Neural progenitor cell (in vitro differentiated cells): ENCODE results near the gene ANAPC16. TPM values are rescaled to one million over a fixed set of nuclear protein-coding genes. Genes with fewer than 3 reads are reported as not detected.
A peak's percentile ranks its signal among the peaks of the same experiment; 100 is the strongest.

ENCODE experiments used
- DNase-seq: peaks from one replicate; pipeline ENCODE4 v3.0.0-alpha.2; 2016; ENCODE audit warnings: low spot score
- H2AFZ ChIP-seq: fragments of 200-600 bp; sonication (generic); replicated peaks from 2 replicates; pipeline ENCODE4 v1.6.1; 2016; ENCODE audit warnings: antibody characterized with exemption
- H3F3A ChIP-seq: fragments of 200-600 bp; sonication (generic); 2 replicates; pipeline ENCODE4 v1.6.1; 2016; ENCODE audit warnings: antibody characterized with exemption, low read depth
- H3K27ac ChIP-seq: fragments of 200-600 bp; sonication (generic); 2 replicates; pipeline ENCODE4 v1.5.1; 2016; ENCODE audit warnings: mild to moderate bottlenecking
- H3K27me3 ChIP-seq: fragments of 200-600 bp; sonication (generic); 2 replicates; pipeline ENCODE4 v1.6.1; 2016; ENCODE audit warnings: mild to moderate bottlenecking, moderate library complexity
- H3K36me3 ChIP-seq: fragments of 200-600 bp; sonication (generic); 2 replicates; pipeline ENCODE4 v1.5.1; 2016
- H3K4me1 ChIP-seq: fragments of 200-600 bp; sonication (generic); 2 replicates; pipeline ENCODE4 v1.6.1; 2016; ENCODE audit warnings: mixed run types
- H3K4me2 ChIP-seq: fragments of 200-600 bp; sonication (generic); 2 replicates; pipeline ENCODE4 v1.6.1; 2016
- H3K4me3 ChIP-seq: fragments of 200-600 bp; sonication (generic); 2 replicates; pipeline ENCODE4 v1.5.1; 2016
- H3K79me2 ChIP-seq: fragments of 200-600 bp; sonication (generic); 2 replicates; pipeline ENCODE4 v1.6.1; 2016; ENCODE audit warnings: low read depth
- H3K9ac ChIP-seq: fragments of 200-600 bp; sonication (generic); 2 replicates; pipeline ENCODE4 v1.6.1; 2016
- H3K9me3 ChIP-seq: fragments of 200-600 bp; sonication (generic); 2 replicates; pipeline ENCODE4 v1.5.1; 2016; ENCODE audit warnings: low read depth
- H4K20me1 ChIP-seq: fragments of 200-600 bp; sonication (generic); 2 replicates; pipeline ENCODE4 v1.6.1; 2016; ENCODE audit warnings: low read depth
- H3K27ac Mint-ChIP-seq: 3 replicates; pipeline ENCODE4 v1.8.0; 2021; ENCODE audit warnings: mixed read lengths
- H3K27me3 Mint-ChIP-seq: 2 replicates; pipeline ENCODE4 v1.8.0; 2022; ENCODE audit warnings: low read depth, mild to moderate bottlenecking, inconsistent platforms, moderate library complexity, mixed read lengths; ENCODE audit not compliant: insufficient read depth
- H3K36me3 Mint-ChIP-seq: 3 replicates; pipeline ENCODE4 v1.8.0; 2021; ENCODE audit warnings: mixed read lengths
- H3K4me1 Mint-ChIP-seq: 3 replicates; pipeline ENCODE4 v1.8.0; 2021; ENCODE audit warnings: mixed read lengths
- H3K4me3 Mint-ChIP-seq: 3 replicates; pipeline ENCODE4 v1.8.0; 2021; ENCODE audit warnings: mild to moderate bottlenecking, moderate library complexity, mixed read lengths
- H3K9me3 Mint-ChIP-seq: 3 replicates; pipeline ENCODE4 v1.8.0; 2020; ENCODE audit warnings: mixed read lengths
- CTCF ChIP-seq: fragments of 200-600 bp; sonication (generic); IDR thresholded peaks from 2 replicates; pipeline ENCODE4 v1.5.1; 2017; ENCODE audit warnings: antibody characterized with exemption, mild to moderate bottlenecking
- EZH2 ChIP-seq: fragments of 200-600 bp; sonication (generic); IDR thresholded peaks from 2 replicates; pipeline ENCODE4 v1.6.1; 2017; ENCODE audit warnings: antibody characterized with exemption, mild to moderate bottlenecking, moderate library complexity
- EZH2phosphoT487 ChIP-seq: fragments of 200-600 bp; sonication (generic); IDR thresholded peaks from 2 replicates; pipeline ENCODE4 v1.6.1; 2017; ENCODE audit warnings: antibody characterized with exemption
- total RNA-seq: library from RNA; depleted of rRNA; stranded (reverse); fragments of >200 nt; gene quantifications from 2 replicates; pipeline ENCODE4 v1.2.3, GENCODE V29; 2015; ENCODE audit warnings: low replicate concordance

Gene ANAPC16
- total RNA-seq, 1 donor from 2014 or later = 217 TPM

GRCh38 chr10:72250666-72251065 lies 34.9 kb downstream of the ANAPC16 start:
- Histone ChIP-seq H3F3A (peaks cover 26% of the 10 kb centered on the region), H3K4me3 (no peak overlapping the region), H3K4me1 (peaks cover 45% of the 10 kb centered on the region), H3K36me3 (no peaks in the 10 kb centered on the region), H3K79me2 (no peaks in the 10 kb centered on the region), H3K9me3 (no peaks in the 10 kb centered on the region), H3K9ac (no peak overlapping the region), H3K4me2 (no peak overlapping the region), H3K27me3 (no peaks in the 10 kb centered on the region), H3K27ac (no peak overlapping the region), H2AFZ (no peak overlapping the region), H4K20me1 (no peaks in the 10 kb centered on the region)
- Mint-ChIP-seq H3K27me3 (peaks cover 5% of the 10 kb centered on the region), H3K9me3 (no peaks in the 10 kb centered on the region), H3K4me1 (peaks cover 57% of the 10 kb centered on the region), H3K27ac (peak overlapping the region; percentile 83), H3K36me3 (no peaks in the 10 kb centered on the region), H3K4me3 (no peak overlapping the region)
- DNase-seq = no peak
- no peak for TF ChIP-seq EZH2
- no peak for TF ChIP-seq CTCF
- no peak for TF ChIP-seq EZH2phosphoT487

GRCh38 chr10:72251635-72252034 lies 35.8 kb downstream of the ANAPC16 start:
- no peak overlapping the region for H3K27ac ChIP-seq
- no peaks in the 10 kb centered on the region for H3K9me3 Mint-ChIP-seq
- no peak overlapping the region for H3K9ac ChIP-seq
- no peaks in the 10 kb centered on the region for H3K36me3 Mint-ChIP-seq
- no peaks in the 10 kb centered on the region for H3K79me2 ChIP-seq
- no peak overlapping the region for H3K4me3 ChIP-seq
- H3K4me3 Mint-ChIP-seq = no peak overlapping the region
- H2AFZ ChIP-seq = no peak overlapping the region
- peak overlapping the region; percentile 86 for H3K27ac Mint-ChIP-seq
- TF ChIP-seq EZH2phosphoT487 (no peak), EZH2 (no peak), CTCF (no peak)
- H3K27me3 ChIP-seq = no peaks in the 10 kb centered on the region
- no peaks in the 10 kb centered on the region for H4K20me1 ChIP-seq
- H3K36me3 ChIP-seq = no peaks in the 10 kb centered on the region
- peaks cover 51% of the 10 kb centered on the region for H3K4me1 ChIP-seq
- no peaks in the 10 kb centered on the region for H3K9me3 ChIP-seq
- H3K4me1 Mint-ChIP-seq = peaks cover 59% of the 10 kb centered on the region
- peaks cover 2% of the 10 kb centered on the region for H3K27me3 Mint-ChIP-seq
- DNase-seq = no peak
- H3K4me2 ChIP-seq = no peak overlapping the region
- H3F3A ChIP-seq = peaks cover 36% of the 10 kb centered on the region

GRCh38 chr10:72252972-72253371 lies 37.2 kb downstream of the ANAPC16 start:
- peaks cover 37% of the 10 kb centered on the region for H3F3A ChIP-seq
- Mint-ChIP-seq H3K4me1 (peaks cover 60% of the 10 kb centered on the region), H3K4me3 (no peak overlapping the region), H3K9me3 (no peaks in the 10 kb centered on the region), H3K27me3 (peaks cover 2% of the 10 kb centered on the region), H3K36me3 (no peaks in the 10 kb centered on the region), H3K27ac (peak overlapping the region; percentile 86)
- H3K36me3 ChIP-seq = no peaks in the 10 kb centered on the region
- no peak for DNase-seq
- no peaks in the 10 kb centered on the region for H3K27me3 ChIP-seq
- H2AFZ ChIP-seq = no peak overlapping the region
- H3K4me3 ChIP-seq = no peak overlapping the region
- no peak overlapping the region for H3K4me2 ChIP-seq
- no peaks in the 10 kb centered on the region for H3K79me2 ChIP-seq
- no peak overlapping the region for H3K27ac ChIP-seq
- no peaks in the 10 kb centered on the region for H3K9me3 ChIP-seq
- no peak for TF ChIP-seq EZH2phosphoT487
- TF ChIP-seq EZH2 = no peak
- no peak for TF ChIP-seq CTCF
- peaks cover 51% of the 10 kb centered on the region for H3K4me1 ChIP-seq
- H4K20me1 ChIP-seq = no peaks in the 10 kb centered on the region
- H3K9ac ChIP-seq = no peak overlapping the region

- no peaks in the 10 kb centered on the region for H3K27me3 ChIP-seq
- H3K9me3 ChIP-seq = no peaks in the 10 kb centered on the region
- no peak for TF ChIP-seq EZH2phosphoT487
- Mint-ChIP-seq H3K36me3 (no peaks in the 10 kb centered on the region), H3K4me1 (peaks cover 57% of the 10 kb centered on the region), H3K4me3 (no peak overlapping the region), H3K27me3 (peaks cover 2% of the 10 kb centered on the region), H3K9me3 (no peaks in the 10 kb centered on the region), H3K27ac (peak overlapping the region; percentile 86)
- H3K27ac ChIP-seq = no peak overlapping the region
- peaks cover 37% of the 10 kb centered on the region for H3F3A ChIP-seq
- DNase-seq = no peak
- H4K20me1 ChIP-seq = no peaks in the 10 kb centered on the region
- H3K9ac ChIP-seq = no peak overlapping the region
- peaks cover 47% of the 10 kb centered on the region for H3K4me1 ChIP-seq
- H3K4me3 ChIP-seq = no peak overlapping the region
- no peaks in the 10 kb centered on the region for H3K36me3 ChIP-seq
- no peaks in the 10 kb centered on the region for H3K79me2 ChIP-seq
- no peak overlapping the region for H3K4me2 ChIP-seq
- no peak overlapping the region for H2AFZ ChIP-seq
Observed at GRCh38 chr10:72253578-72253977, 37.8 kb downstream of the ANAPC16 start.
